Memory B cell (primary cell): ENCODE data around the gene MREG.

Experiments
- ATAC-seq: fragments of 150-1000 bp; cut with Tn5 transposase; 2 replicates; pipeline ENCODE4 v1.10.0; 2021; ENCODE audit warnings: low read depth, mild to moderate bottlenecking, moderate library complexity
- DNase-seq, 2 donors: peaks; one replicate each; pipeline ENCODE4 v3.0.0; 2022; ENCODE audit warnings: low spot score in 2 of 2
- H3K27ac Mint-ChIP-seq: one replicate; pipeline ENCODE4 v1.8.0; 2022; ENCODE audit warnings: mild to moderate bottlenecking, moderate library complexity, mixed read lengths
- H3K27me3 Mint-ChIP-seq: one replicate; pipeline ENCODE4 v1.8.0; 2022; ENCODE audit warnings: mixed read lengths
- H3K36me3 Mint-ChIP-seq: one replicate; pipeline ENCODE4 v1.8.0; 2022; ENCODE audit warnings: mild to moderate bottlenecking, mixed read lengths
- H3K4me1 Mint-ChIP-seq: one replicate; pipeline ENCODE4 v1.8.0; 2022; ENCODE audit warnings: mixed read lengths
- H3K4me3 Mint-ChIP-seq: one replicate; pipeline ENCODE4 v1.8.0; 2022; ENCODE audit warnings: mild to moderate bottlenecking, moderate library complexity, mixed read lengths
- H3K9me3 Mint-ChIP-seq: one replicate; pipeline ENCODE4 v1.8.0; 2022; ENCODE audit warnings: mixed read lengths

MREG gene

GRCh38 chr2:216033403-216033802, 20.1 kb upstream of the MREG start:
- Mint-ChIP-seq H3K27ac (no peak overlapping the region), H3K4me1 (peaks cover 8% of the 10 kb centered on the region), H3K9me3 (no peaks in the 10 kb centered on the region), H3K36me3 (peaks cover 3% of the 10 kb centered on the region), H3K4me3 (no peak overlapping the region), H3K27me3 (no peaks in the 10 kb centered on the region)
- DNase-seq = no peak
- no peak for ATAC-seq

- Mint-ChIP-seq H3K4me1 (peaks cover 8% of the 10 kb centered on the region), H3K27me3 (no peaks in the 10 kb centered on the region), H3K4me3 (no peak overlapping the region), H3K36me3 (peaks cover 1% of the 10 kb centered on the region), H3K27ac (no peak overlapping the region), H3K9me3 (no peaks in the 10 kb centered on the region)
- no peak for ATAC-seq
- DNase-seq = no peak
Measured at GRCh38 chr2:216031960-216032689, 18.8 kb upstream of the MREG start.

GRCh38 chr2:216030216-216030615, 16.9 kb upstream of the MREG start:
- Mint-ChIP-seq H3K27ac (no peak overlapping the region), H3K4me1 (peaks cover 8% of the 10 kb centered on the region), H3K27me3 (no peaks in the 10 kb centered on the region), H3K4me3 (no peak overlapping the region), H3K36me3 (peaks cover 1% of the 10 kb centered on the region), H3K9me3 (no peaks in the 10 kb centered on the region)
- DNase-seq (no peak), ATAC-seq (no peak)

- Mint-ChIP-seq H3K27me3 (no peaks in the 10 kb centered on the region), H3K9me3 (no peaks in the 10 kb centered on the region), H3K4me3 (no peak overlapping the region), H3K36me3 (peaks cover 1% of the 10 kb centered on the region), H3K27ac (no peak overlapping the region), H3K4me1 (peaks cover 8% of the 10 kb centered on the region)
- DNase-seq (no peak), ATAC-seq (no peak)
Measured at GRCh38 chr2:216029416-216030129, 16.2 kb upstream of the MREG start.

DNA sequence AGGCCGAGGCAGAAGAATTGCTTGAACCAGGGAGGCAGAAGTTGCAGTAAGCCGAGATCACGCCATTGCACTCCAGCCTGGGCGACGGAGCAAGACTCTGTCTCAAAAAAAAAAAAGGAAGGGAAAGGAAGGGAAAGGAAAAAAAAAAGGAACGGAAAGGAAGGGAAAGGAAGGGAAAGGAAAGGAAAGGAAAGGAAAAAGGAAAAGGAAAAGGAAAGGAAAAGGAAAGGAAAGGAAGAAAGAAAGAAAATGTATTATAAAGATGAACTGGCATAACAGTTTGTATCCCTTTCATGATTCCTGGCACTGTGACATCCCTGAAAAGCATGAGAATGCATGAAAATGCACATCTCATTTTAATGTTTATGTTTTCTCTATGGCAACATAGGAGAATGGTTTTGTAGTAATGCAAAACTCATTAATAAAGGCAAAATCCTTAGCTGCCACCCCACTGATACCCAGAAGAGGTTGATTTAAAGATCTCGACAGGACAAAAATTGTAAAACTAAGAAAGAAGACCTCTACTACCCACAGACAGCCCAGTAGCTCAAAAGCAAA, 11.5 kb upstream of the MREG start:
- Mint-ChIP-seq H3K4me3 (no peak overlapping the region), H3K36me3 (peaks cover 1% of the 10 kb centered on the region), H3K4me1 (peaks cover 3% of the 10 kb centered on the region), H3K27ac (peak overlapping the region; percentile 14), H3K9me3 (no peaks in the 10 kb centered on the region), H3K27me3 (no peaks in the 10 kb centered on the region)
- DNase-seq (no peak), ATAC-seq (no peak)

GRCh38 chr2:216023055-216023648, 9.8 kb upstream of the MREG start:
- H3K27ac Mint-ChIP-seq = no peak overlapping the region

DNA sequence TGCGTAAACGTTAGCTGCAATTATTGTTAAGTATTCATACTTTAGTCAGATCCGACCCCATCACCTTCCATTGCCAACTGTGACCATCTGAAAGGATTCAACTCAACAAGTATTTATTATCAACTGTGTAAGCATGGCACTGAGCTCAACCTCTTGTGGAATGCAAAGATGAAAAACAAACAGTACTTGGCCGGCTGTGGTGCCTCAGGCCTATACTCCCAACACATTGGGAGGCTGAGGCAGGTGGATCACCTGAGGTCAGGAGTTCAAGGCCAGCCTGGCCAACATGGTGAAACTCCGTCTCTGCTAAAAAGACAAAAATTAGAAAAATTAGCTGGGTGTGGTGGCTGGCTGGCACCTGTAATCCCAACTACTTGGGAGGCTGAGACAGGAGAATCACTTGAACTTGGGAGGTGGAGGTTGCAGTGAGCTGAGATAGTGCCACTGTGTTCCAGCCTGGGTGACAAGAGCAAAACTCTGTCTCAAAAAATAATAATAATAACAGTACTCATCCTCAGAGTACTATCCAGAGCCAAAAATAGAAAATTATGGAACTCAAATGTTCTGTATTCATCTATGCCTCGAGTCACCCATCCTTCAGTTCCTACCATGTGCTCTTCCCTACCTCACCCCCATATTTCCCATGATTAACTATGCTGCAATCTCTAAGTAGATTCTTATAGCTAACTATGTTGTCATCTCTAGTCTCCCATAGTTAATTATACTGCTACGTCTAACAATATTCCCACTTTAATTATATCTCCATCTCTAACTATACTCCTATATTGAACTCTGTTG, 8.6 kb upstream of the MREG start:
- Mint-ChIP-seq H3K4me1 (peaks cover 11% of the 10 kb centered on the region), H3K27me3 (no peaks in the 10 kb centered on the region), H3K9me3 (peaks cover 2% of the 10 kb centered on the region), H3K27ac (no peak overlapping the region), H3K36me3 (peaks cover 4% of the 10 kb centered on the region), H3K4me3 (no peak overlapping the region)
- ATAC-seq (no peak), DNase-seq (no peak)

More at GRCh38 chr2:216023055-216023648, 9.8 kb upstream of the MREG start:
- no peak overlapping the region for H3K4me3 Mint-ChIP-seq
- peaks cover 2% of the 10 kb centered on the region for H3K9me3 Mint-ChIP-seq
- peaks cover 3% of the 10 kb centered on the region for H3K36me3 Mint-ChIP-seq
- DNase-seq = peak in 1 of 2 donors; percentile 28
- H3K4me1 Mint-ChIP-seq = peaks cover 5% of the 10 kb centered on the region
- H3K27me3 Mint-ChIP-seq = no peaks in the 10 kb centered on the region
- peak; percentile 75 for ATAC-seq

DNA sequence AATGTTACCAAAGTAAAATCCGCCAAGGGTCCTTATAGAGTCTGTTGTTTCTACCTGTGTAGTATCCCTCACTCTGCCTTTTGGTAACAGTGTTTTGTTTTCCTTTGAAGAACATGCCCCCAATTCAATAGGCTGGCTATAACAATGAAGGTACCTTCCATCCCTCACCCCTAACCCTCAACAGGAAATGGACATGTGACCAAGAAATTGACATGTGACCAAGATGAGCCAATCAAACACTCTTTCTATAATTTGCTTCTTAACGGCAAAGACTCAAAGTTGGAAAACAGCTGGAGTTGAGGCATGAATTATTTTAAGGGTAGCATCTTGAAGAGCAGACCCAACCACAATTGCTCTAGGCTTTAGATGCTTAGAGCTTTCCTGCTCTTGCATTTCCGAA, 5.4 kb upstream of the MREG start:
- Mint-ChIP-seq H3K27ac (no peak overlapping the region), H3K36me3 (peaks cover 6% of the 10 kb centered on the region), H3K9me3 (peaks cover 2% of the 10 kb centered on the region), H3K4me3 (no peak overlapping the region), H3K4me1 (peaks cover 31% of the 10 kb centered on the region), H3K27me3 (no peaks in the 10 kb centered on the region)
- ATAC-seq (no peak), DNase-seq (no peak)

DNA sequence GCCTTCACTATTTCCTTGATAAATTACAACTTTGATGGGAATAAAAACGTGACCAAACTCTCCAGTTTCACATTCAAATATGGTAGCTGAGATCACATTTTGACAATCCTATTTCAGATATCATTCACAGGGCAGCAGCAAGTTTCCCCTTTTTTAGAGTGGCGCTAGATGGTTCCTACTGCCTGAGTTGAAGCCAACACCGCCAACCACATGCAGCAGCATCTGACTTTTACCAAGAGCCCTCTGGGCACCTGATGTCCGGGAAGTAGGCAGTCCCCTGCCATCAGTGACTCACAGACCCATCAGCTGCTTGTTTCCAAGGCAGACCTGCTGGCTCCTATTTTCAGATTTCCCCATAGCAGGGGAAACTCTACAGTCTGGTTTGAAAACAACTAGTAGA, 4.0 kb upstream of the MREG start:
- H3K9me3 Mint-ChIP-seq = peaks cover 2% of the 10 kb centered on the region

DNA sequence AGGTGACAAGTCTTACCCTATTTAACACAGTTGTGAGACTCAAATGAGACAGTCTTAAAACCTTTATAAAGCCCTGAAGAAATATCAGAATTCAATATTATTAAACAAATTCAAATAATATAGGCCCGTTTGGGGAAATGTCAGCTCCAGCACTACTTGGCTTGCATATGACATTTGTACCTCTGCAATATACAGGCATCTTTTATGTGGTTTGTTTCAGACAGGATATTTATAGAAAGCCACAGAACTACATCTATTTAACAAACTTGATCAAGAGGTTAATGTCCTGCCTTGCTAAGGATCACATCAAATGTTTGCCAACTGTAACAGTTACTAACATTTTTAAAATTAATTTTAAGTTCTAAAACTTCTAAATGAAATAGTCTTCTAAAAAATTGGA, 3.2 kb upstream of the MREG start:
- ATAC-seq (no peak), DNase-seq (no peak)
- Mint-ChIP-seq H3K27me3 (no peaks in the 10 kb centered on the region), H3K4me1 (peaks cover 41% of the 10 kb centered on the region), H3K9me3 (peaks cover 2% of the 10 kb centered on the region), H3K36me3 (peaks cover 6% of the 10 kb centered on the region), H3K4me3 (no peak overlapping the region), H3K27ac (peak overlapping the region; percentile 89)

More for the DNA sequence above, 4.0 kb upstream of the MREG start:
- Mint-ChIP-seq H3K27me3 (no peaks in the 10 kb centered on the region), H3K27ac (peak overlapping the region; percentile 89), H3K4me3 (peak overlapping the region; percentile 12), H3K4me1 (peaks cover 36% of the 10 kb centered on the region), H3K36me3 (peaks cover 6% of the 10 kb centered on the region)
- DNase-seq (no peak), ATAC-seq (peak; percentile 37)

- H3K27me3 Mint-ChIP-seq = no peaks in the 10 kb centered on the region
- DNase-seq (peak in 1 of 2 donors; percentile 37), ATAC-seq (peak; percentile 76)
- H3K4me3 Mint-ChIP-seq = peak overlapping the region; percentile 35
- H3K4me1 Mint-ChIP-seq = peaks cover 41% of the 10 kb centered on the region
- H3K36me3 Mint-ChIP-seq = peaks cover 6% of the 10 kb centered on the region
- peak overlapping the region; percentile 89 for H3K27ac Mint-ChIP-seq
- peaks cover 2% of the 10 kb centered on the region for H3K9me3 Mint-ChIP-seq
Measured at GRCh38 chr2:216015722-216016464, 2.5 kb upstream of the MREG start.

GRCh38 chr2:216014986-216015385, 1.6 kb upstream of the MREG start:
- H3K4me3 Mint-ChIP-seq = no peak overlapping the region
- DNase-seq = no peak
- H3K27ac Mint-ChIP-seq = peak overlapping the region; percentile 89
- peaks cover 6% of the 10 kb centered on the region for H3K36me3 Mint-ChIP-seq
- no peaks in the 10 kb centered on the region for H3K27me3 Mint-ChIP-seq
- no peak for ATAC-seq
- peaks cover 41% of the 10 kb centered on the region for H3K4me1 Mint-ChIP-seq
- H3K9me3 Mint-ChIP-seq = peaks cover 2% of the 10 kb centered on the region

DNA sequence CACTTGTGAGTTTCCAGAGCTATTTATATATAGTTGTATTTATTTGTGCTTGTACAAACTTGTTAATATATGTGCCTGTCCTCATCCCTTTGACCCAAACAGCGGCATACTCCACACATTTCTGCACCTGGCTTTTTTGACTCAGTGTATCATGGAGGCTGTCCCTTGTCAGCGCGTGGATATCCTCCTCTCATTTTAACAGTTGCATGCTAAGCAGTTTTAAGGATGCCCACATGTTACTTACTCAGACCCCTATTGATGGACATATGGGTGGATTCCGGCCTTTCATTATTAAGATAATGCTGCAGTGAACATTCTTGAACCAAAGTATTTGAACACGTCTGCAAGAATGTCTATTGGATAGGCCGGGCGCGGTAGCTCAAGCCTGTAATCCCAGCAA, 655 bp upstream of the MREG start:
- Mint-ChIP-seq H3K27ac (peak overlapping the region; percentile 4), H3K4me1 (peaks cover 41% of the 10 kb centered on the region), H3K4me3 (peak overlapping the region; percentile 59), H3K27me3 (no peaks in the 10 kb centered on the region), H3K36me3 (peaks cover 6% of the 10 kb centered on the region), H3K9me3 (peaks cover 2% of the 10 kb centered on the region)
- DNase-seq = no peak
- no peak for ATAC-seq
